Measurements from ENCODE around the gene NMNAT3.

DNA sequence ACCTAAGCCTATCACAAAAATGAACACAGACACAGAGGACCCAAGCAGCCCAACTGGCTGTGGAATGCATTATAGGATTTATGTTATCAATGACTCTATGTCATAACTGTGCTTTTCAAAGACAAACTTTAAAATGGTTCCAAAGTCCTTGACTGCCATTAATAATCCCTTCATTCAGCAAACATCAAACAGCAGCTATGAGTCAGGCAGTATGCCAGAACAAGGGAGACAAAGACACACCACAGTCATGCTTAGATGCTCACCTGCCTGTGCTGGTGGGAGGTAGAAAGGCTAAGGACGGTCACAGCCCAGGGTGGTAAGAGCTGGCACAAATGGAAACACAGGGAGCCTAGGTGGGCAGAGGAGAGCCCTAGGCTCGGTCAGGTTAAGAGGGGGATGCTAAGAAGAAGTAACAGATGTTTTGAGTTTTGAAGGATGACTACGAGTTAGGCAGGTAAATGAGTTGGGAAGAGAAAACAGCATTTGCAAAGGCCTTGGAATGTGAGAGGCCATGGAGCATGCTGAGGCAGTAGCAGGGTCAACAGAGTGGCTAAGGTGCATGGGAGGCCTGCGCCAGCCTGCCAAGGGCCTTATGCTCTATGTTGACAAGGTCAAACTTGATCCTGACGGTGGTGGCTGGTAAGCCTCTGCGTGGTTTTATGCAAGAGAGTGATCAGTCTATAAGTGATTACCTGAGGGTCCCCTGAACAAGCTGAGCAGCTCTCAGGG, 23.0 kb downstream of the NMNAT3 start:
- TF ChIP-seq, protein P1, sequence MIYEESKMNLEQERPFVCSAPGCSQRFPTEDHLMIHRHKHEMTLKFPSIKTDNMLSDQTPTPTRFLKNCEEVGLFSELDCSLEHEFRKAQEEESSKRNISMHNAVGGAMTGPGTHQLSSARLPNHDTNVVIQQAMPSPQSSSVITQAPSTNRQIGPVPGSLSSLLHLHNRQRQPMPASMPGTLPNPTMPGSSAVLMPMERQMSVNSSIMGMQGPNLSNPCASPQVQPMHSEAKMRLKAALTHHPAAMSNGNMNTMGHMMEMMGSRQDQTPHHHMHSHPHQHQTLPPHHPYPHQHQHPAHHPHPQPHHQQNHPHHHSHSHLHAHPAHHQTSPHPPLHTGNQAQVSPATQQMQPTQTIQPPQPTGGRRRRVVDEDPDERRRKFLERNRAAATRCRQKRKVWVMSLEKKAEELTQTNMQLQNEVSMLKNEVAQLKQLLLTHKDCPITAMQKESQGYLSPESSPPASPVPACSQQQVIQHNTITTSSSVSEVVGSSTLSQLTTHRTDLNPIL (CRISPR knock-in tag; IDR thresholded peaks at IDR 0.05; ENCODE audit: low read depth): no peak
- no peak for TF ChIP-seq SNAI2 (CRISPR knock-in tag; IDR thresholded peaks at IDR 0.05)
- no peak for TF ChIP-seq ARNTL (CRISPR knock-in tag; IDR thresholded peaks at IDR 0.05; ENCODE audit: borderline replicate concordance, low read depth)
- no peak for TF ChIP-seq ZFP3 (CRISPR knock-in tag; IDR thresholded peaks at IDR 0.05)
- no peak for TF ChIP-seq ZFP30 (CRISPR knock-in tag; IDR thresholded peaks at IDR 0.05)
- TF ChIP-seq ZNF8 (CRISPR knock-in tag; IDR thresholded peaks at IDR 0.05): no peak

Data from SK-N-SH treated with all-trans-retinoic acid at 6 μM for 48 hours (cell line).